Erythroblast (primary cell): Measurements from ENCODE around the gene LGALS8.
"Not testable (repeated sequence)": the region's sequence is repeated elsewhere in the genome, so short reads cannot be mapped to it uniquely, and the experiment has no call there.

Source experiments
- GATA1 ChIP-seq: IDR thresholded peaks from 2 replicates; pipeline ENCODE4 v1.6.1; 2011; ENCODE audit warnings: low read depth, mild to moderate bottlenecking, control low read depth, low read length, moderate library complexity
- POLR2A ChIP-seq: IDR thresholded peaks from 2 replicates; pipeline ENCODE4 v1.6.1; 2011; ENCODE audit warnings: mild to moderate bottlenecking, low read length

DNA sequence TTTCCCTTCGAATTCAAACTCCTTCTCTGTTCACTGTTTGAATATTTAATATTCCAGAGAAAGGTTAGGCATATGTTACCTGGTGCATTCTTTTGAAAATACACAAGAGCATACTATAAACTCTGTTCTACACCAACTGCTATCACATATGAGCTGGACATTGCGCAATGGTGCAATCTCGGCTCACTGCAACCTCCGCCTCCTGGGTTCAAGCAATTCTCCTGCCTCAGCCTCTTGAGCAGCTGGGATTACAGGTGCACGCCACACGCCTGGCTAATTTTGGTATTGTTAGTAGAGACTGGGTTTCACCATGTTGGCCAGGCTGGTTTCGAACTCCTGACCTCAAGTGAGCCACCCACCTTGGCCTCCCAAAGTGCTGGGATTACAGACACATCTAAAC, 53.3 kb downstream of the LGALS8 start:
- TF ChIP-seq POLR2A, GATA1: not testable (repeated sequence)
